Measurements from ENCODE around the gene CCDC92B. TPM values are rescaled to one million over a fixed set of nuclear protein-coding genes. Genes with fewer than 3 reads are reported as not detected.

Gene CCDC92B
- total RNA-seq, 1 donor from 2014 or later, result 0.16 TPM

DNA sequence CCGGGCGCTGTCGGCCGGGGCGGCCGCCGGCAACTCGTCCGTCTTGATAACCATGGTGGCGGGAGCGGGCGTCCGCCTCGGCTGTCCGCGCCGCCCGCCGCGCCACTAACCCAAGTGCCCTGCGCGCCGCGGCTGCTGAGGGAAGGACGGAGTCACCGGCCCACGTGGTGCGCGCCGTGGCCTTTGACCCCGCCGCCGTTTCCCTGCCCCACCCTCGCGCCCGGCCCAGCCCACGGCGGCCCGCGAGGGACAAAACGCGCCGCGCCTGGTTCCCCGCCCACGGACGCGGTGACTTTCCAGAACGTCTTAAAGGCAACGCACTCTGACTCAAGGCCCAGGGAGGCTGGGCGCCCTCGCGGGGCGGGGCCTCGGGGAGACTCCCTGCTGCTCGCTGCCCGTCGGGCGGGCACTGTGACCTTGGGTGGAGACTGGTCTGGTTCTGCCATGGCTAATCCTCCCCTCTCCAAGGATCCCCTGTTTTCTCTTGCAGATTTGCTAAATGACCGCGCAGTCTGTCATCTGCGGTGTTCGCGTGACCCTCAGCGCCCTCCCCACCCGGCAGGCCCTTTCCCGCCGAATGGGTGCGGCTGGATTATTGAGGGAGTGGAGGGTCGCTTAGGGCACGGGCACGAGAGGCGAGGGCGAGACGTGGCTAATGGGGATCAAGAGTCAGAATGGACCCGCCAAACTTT lies 37.7 kb downstream of the CCDC92B start, which contains the start of gene CLUH:
Gene CLUH, minus strand, starts transcription at position 157 of the 692 bp plus-strand sequence. Its CDS starts 103 bp downstream, at position 54.
- no peaks in the 10 kb centered on the region for H3K27me3 ChIP-seq (ENCODE audit: low read depth)
- TF ChIP-seq, protein P1, sequence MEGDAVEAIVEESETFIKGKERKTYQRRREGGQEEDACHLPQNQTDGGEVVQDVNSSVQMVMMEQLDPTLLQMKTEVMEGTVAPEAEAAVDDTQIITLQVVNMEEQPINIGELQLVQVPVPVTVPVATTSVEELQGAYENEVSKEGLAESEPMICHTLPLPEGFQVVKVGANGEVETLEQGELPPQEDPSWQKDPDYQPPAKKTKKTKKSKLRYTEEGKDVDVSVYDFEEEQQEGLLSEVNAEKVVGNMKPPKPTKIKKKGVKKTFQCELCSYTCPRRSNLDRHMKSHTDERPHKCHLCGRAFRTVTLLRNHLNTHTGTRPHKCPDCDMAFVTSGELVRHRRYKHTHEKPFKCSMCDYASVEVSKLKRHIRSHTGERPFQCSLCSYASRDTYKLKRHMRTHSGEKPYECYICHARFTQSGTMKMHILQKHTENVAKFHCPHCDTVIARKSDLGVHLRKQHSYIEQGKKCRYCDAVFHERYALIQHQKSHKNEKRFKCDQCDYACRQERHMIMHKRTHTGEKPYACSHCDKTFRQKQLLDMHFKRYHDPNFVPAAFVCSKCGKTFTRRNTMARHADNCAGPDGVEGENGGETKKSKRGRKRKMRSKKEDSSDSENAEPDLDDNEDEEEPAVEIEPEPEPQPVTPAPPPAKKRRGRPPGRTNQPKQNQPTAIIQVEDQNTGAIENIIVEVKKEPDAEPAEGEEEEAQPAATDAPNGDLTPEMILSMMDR (IDR thresholded peaks at IDR 0.05; ENCODE audit: borderline replicate concordance), result no peak
- intact Hi-C loops (cut with micrococcal nuclease), result no loop called here
- peak within 1 kb of the TSS; percentile 97 for H3K27ac ChIP-seq (replicated peaks)
- peaks cover 74% of the 10 kb centered on the region for H3K4me1 ChIP-seq
- H3K9me3 ChIP-seq (replicated peaks), result no peaks in the 10 kb centered on the region
- H3K4me3 ChIP-seq, result peak within 1 kb of the TSS; percentile 88
- peak; percentile 98 for DNase-seq
- H3K36me3 ChIP-seq, result no peaks in the 10 kb centered on the region

DNA sequence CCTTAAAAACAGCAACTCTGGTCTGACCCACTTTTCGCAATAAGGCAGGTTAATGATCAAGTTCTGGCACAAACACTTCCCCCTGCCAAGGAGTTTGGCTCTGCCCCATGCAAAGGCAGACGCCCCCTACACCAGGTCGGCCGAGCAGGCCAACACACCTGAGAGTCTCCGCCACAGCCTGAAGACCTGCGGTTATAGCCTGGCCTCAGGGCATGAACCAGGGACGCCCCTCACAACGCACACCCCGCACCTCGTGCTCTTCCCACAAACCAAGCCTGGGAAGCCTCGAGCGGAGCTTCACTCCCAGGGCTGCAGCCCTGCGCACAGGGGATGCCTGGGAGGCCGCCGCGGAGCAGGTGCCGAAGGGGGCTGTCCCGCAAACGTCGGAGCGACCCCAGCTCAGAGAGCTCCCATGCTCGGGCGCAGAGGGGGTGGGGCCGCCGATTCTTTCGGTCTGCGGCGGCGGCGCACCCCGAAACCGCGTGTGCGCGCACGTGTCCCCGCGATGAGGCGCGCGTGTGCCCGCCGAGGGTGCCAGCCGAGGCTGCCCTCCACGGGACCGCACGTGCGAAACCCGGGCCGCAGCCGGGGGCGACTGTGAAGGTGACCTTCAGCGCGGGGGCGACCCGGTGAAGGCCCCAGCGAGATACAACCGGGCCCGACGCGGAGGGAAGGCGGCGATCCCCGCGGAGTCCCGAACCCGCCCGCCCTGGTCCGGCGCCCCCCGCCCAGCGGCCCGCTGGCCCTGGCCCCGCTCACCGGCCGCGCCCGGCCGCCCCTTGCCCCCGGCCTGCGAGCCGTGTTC lies 38.4 kb downstream of the CCDC92B start:
- H3K9me3 ChIP-seq (replicated peaks), result no peaks in the 10 kb centered on the region
- peak overlapping the region; percentile 88 for H3K4me3 ChIP-seq
- TF ChIP-seq, protein P1 (IDR thresholded peaks at IDR 0.05; ENCODE audit: borderline replicate concordance), result no peak
- H3K27ac ChIP-seq (replicated peaks), result peak overlapping the region; percentile 97
- peaks cover 79% of the 10 kb centered on the region for H3K4me1 ChIP-seq
- DNase-seq, result no peak
- H3K36me3 ChIP-seq, result no peaks in the 10 kb centered on the region
- H3K27me3 ChIP-seq (ENCODE audit: low read depth), result no peaks in the 10 kb centered on the region
- intact Hi-C loops (cut with micrococcal nuclease), result no loop called here

DNA sequence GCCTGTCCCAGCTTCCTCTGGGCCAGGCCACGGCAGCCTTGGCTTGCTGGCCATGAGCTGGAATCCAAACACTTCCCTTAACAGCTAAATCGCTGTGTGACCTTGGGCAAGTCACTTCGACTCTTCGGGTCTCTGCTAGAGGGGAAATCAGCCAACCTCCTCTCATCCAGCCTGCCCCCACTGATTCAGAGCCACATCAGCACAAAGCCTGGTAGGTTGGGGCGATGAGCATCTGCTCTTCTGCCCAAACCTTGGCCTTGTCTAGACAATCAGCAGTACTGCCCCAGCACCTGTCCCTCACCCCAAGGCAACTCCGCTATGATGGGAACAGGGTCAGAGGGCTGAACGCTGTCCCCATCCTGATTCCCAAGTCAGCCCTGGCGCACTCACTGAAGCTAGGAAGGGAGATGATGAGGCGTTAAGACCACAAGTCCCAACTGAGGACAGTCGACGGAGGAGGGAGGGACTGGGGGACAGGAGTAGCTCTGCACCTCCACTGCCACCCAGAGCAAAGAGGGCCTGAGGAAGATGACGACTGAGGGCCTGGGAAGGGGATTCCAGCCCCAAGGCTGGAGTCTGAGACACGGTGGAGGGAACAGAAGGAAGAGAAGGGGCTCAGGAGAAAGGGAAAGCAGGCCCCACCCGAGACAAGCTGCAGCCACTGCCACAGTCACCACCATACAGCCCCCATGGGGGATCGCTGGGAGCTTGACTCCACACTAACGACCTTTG lies 39.2 kb downstream of the CCDC92B start:
- no peak for DNase-seq
- peak overlapping the region; percentile 88 for H3K4me3 ChIP-seq
- intact Hi-C loops (cut with micrococcal nuclease), result no loop called here
- peak overlapping the region; percentile 97 for H3K27ac ChIP-seq (replicated peaks)
- no peaks in the 10 kb centered on the region for H3K36me3 ChIP-seq
- H3K4me1 ChIP-seq, result peaks cover 87% of the 10 kb centered on the region
- TF ChIP-seq, protein P1 (IDR thresholded peaks at IDR 0.05; ENCODE audit: borderline replicate concordance), result no peak
- no peaks in the 10 kb centered on the region for H3K9me3 ChIP-seq (replicated peaks)
- no peaks in the 10 kb centered on the region for H3K27me3 ChIP-seq (ENCODE audit: low read depth)

DNA sequence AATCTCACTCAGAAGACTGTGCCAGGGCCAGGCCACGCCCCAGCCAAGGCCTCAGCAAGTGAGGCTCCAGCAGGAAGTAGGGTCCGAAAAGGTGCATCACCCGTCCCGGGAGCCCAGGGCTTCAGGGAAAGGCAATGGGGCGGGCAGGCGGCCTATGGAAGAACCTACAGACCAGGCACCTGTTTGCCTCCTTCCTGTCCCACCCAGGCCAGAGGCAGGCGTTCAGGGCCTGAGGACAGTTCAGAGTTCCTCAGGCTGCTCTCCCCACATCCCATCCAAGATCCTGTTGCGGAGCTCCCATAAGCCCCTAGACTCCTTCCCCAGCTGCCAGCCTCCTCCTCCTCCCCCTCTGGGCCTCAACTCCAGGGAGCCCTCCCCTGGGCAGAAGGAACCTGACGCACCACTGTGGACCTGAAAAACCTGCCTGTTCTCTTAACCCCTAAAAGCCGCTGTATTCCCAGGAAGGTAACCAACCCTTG lies 40.2 kb downstream of the CCDC92B start:
- Histone ChIP-seq H3K4me3 (peak overlapping the region; percentile 88), H3K27ac (replicated peaks) (peak overlapping the region; percentile 97), H3K4me1 (peaks cover 91% of the 10 kb centered on the region), H3K27me3 (ENCODE audit: low read depth) (no peaks in the 10 kb centered on the region), H3K9me3 (replicated peaks) (no peaks in the 10 kb centered on the region), H3K36me3 (peaks cover under 1% of the 10 kb centered on the region)
- DNase-seq, result no peak
- TF ChIP-seq, protein P1 (IDR thresholded peaks at IDR 0.05; ENCODE audit: borderline replicate concordance), result no peak
- intact Hi-C loops (cut with micrococcal nuclease), result no loop called here

DNA sequence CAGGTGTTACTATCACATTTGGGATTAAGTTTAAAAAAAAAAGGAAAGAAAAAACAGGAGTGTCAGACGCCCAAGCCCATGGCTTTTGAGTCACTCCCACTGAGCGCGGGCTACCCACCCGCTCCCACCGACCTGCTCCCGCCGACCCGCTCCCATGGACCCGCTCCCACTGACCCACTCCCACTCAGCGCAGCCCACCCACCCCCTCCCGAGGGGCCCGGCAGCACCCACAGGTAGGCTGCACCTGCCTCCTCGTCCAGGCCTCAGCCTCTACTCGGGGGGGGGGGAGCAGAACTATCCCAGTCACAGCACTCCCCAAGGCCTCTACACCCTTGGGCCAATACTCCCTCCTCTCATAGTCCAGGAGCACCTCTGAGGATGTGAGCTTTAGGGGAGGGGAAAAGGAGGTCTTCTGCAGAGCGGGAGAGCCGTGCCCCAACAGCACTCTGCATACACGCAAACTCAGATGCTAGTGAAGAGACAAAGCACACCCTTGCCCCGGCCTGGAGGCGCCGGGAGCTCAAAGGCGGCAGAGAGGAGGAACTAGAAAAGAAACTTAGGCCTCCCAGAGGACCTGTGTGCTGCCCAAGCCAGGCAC lies 40.8 kb downstream of the CCDC92B start:
- peak overlapping the region; percentile 97 for H3K27ac ChIP-seq (replicated peaks)
- peak overlapping the region; percentile 88 for H3K4me3 ChIP-seq
- H3K27me3 ChIP-seq (ENCODE audit: low read depth), result no peaks in the 10 kb centered on the region
- peaks cover 90% of the 10 kb centered on the region for H3K4me1 ChIP-seq
- intact Hi-C loops (cut with micrococcal nuclease), result no loop called here
- TF ChIP-seq, protein P1 (IDR thresholded peaks at IDR 0.05; ENCODE audit: borderline replicate concordance), result no peak
- peaks cover 6% of the 10 kb centered on the region for H3K36me3 ChIP-seq
- no peaks in the 10 kb centered on the region for H3K9me3 ChIP-seq (replicated peaks)
- DNase-seq, result no peak
